HFFc6 (cell line): Measurements from ENCODE around the gene MDM2. TPM values are rescaled to one million over a fixed set of nuclear protein-coding genes. Genes with fewer than 3 reads are reported as not detected.

Source experiments
- DNase-seq: peaks from one replicate; pipeline ENCODE4 v3.0.0-alpha.2; 2018
- H3K27ac Mint-ChIP-seq: 2 replicates; pipeline ENCODE4 v1.8.0; 2020; ENCODE audit warnings: mild to moderate bottlenecking, mixed read lengths
- H3K27me3 Mint-ChIP-seq: 2 replicates; pipeline ENCODE4 v1.8.0; 2021; ENCODE audit warnings: mild to moderate bottlenecking, moderate library complexity, mixed read lengths; ENCODE audit not compliant: insufficient read depth
- H3K36me3 Mint-ChIP-seq: 2 replicates; pipeline ENCODE4 v1.8.0; 2021; ENCODE audit warnings: low read depth, mixed read lengths
- H3K4me1 Mint-ChIP-seq: 2 replicates; pipeline ENCODE4 v1.8.0; 2020; ENCODE audit warnings: low read depth, mixed read lengths
- H3K4me3 Mint-ChIP-seq: 2 replicates; pipeline ENCODE4 v1.8.0; 2020; ENCODE audit warnings: mild to moderate bottlenecking, moderate library complexity, mixed read lengths
- H3K9me3 Mint-ChIP-seq: 2 replicates; pipeline ENCODE4 v1.8.0; 2020; ENCODE audit warnings: mild to moderate bottlenecking, mixed read lengths
- CTCF ChIP-seq: fragments of 200-600 bp; sonication (generic); IDR thresholded peaks from 2 replicates; pipeline ENCODE4 v1.5.0; 2021; ENCODE audit warnings: antibody characterized with exemption, mild to moderate bottlenecking
- total RNA-seq, 6 experiments: library from RNA; stranded (reverse); fragmentation: NEBNext Ultra II Directional; extraction: Animal tissue kit (Norgen Biotek cat#: 25700); gene quantifications; 2 replicates in 1 of 6; 3 replicates in 5 of 6; pipeline ENCODE4 v1.2.3, GENCODE V29; 2021

Gene MDM2
- total RNA-seq, 6 experiments from 2014 or later: 216 to 270 (median 236) TPM

- DNase-seq: no peak
- peaks cover 26% of the 10 kb centered on the region for H3K27me3 Mint-ChIP-seq
- no peak overlapping the region for H3K4me3 Mint-ChIP-seq
- peaks cover 38% of the 10 kb centered on the region for H3K36me3 Mint-ChIP-seq
- TF ChIP-seq CTCF: no peak
- peak overlapping the region; percentile 58; the same call in 1 of the 2 replicates for H3K27ac Mint-ChIP-seq
- H3K4me1 Mint-ChIP-seq: peaks cover 46% of the 10 kb centered on the region
- H3K9me3 Mint-ChIP-seq: no peaks in the 10 kb centered on the region
Measured at GRCh38 chr12:68831272-68831671, 23.3 kb downstream of the MDM2 start.

DNA sequence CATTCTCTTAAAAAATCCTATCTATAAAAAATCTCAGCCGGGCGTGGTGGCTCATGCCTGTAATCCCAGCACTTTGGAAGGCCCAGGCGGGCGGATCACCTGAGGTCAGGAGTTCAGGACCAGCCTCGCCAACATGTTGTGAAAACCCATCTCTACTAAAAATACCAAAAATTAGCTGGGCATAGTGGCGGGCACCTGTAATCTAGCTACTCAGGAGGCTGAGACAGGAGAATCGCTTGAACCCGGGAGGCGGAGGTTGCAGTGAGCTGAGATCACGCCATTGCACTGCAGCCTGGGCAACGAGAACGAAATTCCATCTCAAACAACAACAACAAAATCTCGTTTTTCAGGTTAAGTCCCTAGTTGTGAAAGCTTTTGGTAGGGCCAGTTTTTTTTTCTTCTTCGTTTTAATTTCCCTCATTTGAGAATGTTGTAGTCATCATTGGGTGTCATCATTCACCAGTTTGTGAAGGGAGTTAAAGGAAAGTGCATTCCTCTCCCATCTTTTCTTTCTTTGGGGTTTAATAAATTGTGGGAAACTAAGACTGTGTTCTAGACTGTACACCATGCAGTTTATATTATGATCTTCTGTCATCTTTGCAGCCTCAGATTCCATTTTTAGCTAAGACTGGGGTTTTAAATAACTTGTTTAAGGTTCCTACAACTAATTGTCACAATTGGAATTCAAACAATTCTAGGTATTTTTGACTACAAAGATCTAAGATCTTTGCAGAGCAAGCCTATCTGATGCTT lies 23.9 kb downstream of the MDM2 start:
- peak overlapping the region; percentile 69 for H3K27ac Mint-ChIP-seq
- H3K4me3 Mint-ChIP-seq: peak overlapping the region; percentile 17; the same call in 1 of the 2 replicates
- H3K4me1 Mint-ChIP-seq: peaks cover 44% of the 10 kb centered on the region
- peaks cover 24% of the 10 kb centered on the region for H3K27me3 Mint-ChIP-seq
- peaks cover 42% of the 10 kb centered on the region for H3K36me3 Mint-ChIP-seq
- TF ChIP-seq CTCF: no peak
- no peaks in the 10 kb centered on the region for H3K9me3 Mint-ChIP-seq
- DNase-seq: no peak

DNA sequence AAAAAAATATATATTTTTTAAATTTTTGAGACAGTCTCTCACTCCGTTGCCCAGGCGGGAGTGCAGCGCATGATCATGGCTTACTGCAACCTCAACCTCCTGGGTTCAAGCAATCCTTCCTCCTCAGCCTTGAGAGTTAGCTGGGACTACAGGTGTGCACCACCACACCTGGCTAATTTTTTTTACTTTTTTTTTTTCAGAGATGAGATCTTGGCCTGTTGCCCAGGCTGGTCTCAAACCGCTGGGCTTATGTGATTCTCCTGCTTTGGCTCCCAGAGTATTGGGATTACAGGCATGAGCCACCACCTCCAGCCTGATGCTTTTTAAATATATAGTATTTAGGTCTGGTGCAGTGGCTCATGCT lies 24.5 kb downstream of the MDM2 start:
- Mint-ChIP-seq H3K27ac (no peak overlapping the region), H3K27me3 (peaks cover 28% of the 10 kb centered on the region), H3K36me3 (peaks cover 38% of the 10 kb centered on the region), H3K4me1 (peaks cover 38% of the 10 kb centered on the region), H3K4me3 (no peak overlapping the region), H3K9me3 (no peaks in the 10 kb centered on the region)
- DNase-seq: no peak
- TF ChIP-seq CTCF: no peak

DNA sequence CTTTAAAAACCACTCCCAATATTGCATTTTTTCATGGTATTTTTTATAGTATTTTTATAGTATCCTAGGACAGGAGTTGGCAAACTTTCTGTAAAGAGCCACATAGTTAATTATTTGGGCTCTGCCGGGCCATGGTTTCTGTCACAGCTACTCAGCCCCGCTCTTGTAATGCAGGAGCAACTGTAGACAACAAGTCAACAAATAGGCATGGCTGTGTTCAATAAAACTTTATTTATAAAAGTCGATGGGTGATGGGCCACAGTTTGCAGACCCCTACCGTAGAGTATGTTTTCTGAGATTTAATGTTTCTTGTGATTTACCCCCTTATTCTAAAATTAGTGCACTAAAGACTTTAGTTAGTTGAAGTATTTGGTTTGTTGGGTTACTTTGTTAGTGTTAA lies 25.5 kb downstream of the MDM2 start:
- H3K4me1 Mint-ChIP-seq: peaks cover 36% of the 10 kb centered on the region
- no peak overlapping the region for H3K27ac Mint-ChIP-seq
- no peak for DNase-seq
- H3K9me3 Mint-ChIP-seq: no peaks in the 10 kb centered on the region
- peak overlapping the region; percentile 10; the same call in 1 of the 2 replicates for H3K4me3 Mint-ChIP-seq
- peaks cover 44% of the 10 kb centered on the region for H3K36me3 Mint-ChIP-seq
- no peak for TF ChIP-seq CTCF
- peaks cover 26% of the 10 kb centered on the region for H3K27me3 Mint-ChIP-seq

DNA sequence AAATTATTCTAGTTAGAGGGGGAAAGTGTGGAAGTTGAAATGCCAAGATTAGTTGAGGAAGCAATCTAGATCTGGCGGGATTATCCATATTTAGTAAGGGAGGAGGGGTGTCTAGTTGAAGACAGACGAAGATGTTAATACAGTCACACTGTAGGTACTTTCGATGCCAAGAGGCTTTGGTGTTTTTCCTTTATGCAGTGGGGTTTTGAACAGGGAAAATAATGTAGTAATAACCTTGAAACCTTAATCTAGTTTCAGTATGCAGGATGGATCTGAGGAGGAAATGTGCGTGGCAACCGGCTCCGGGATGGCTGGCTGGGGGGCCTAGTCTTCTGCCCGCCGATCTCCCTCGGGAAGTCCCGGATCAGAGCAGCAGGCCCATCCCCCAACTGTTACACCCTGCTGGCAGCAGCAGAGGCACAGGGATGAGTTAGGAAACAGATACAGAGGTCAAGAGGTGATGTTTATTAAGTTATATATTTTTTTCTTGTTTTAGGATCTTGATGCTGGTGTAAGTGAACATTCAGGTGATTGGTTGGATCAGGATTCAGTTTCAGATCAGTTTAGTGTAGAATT lies 27.4 kb downstream of the MDM2 start:
- Mint-ChIP-seq H3K36me3 (peaks cover 47% of the 10 kb centered on the region), H3K27ac (peak overlapping the region; percentile 64), H3K9me3 (no peaks in the 10 kb centered on the region), H3K27me3 (peaks cover 30% of the 10 kb centered on the region), H3K4me3 (peak overlapping the region; percentile 14; the same call in 1 of the 2 replicates), H3K4me1 (peaks cover 36% of the 10 kb centered on the region)
- no peak for DNase-seq
- TF ChIP-seq CTCF: no peak
